Vagina (tissue), 2 donors: ENCODE results near the gene TGM4. TPM values are rescaled to one million over a fixed set of nuclear protein-coding genes. Genes with fewer than 3 reads are reported as not detected.
A peak's percentile ranks its signal among the peaks of the same experiment; 100 is the strongest.

ENCODE experiments used
- DNase-seq, 2 donors: peaks; one replicate each; pipeline ENCODE4 v3.0.0-alpha.2; 2017; ENCODE audit errors: extremely low spot score in 2 of 2
- H3K27ac ChIP-seq: fragments of 200-600 bp; sonication (generic); one replicate; pipeline ENCODE4 v1.5.1; 2019
- H3K27me3 ChIP-seq: fragments of 200-600 bp; sonication (generic); one replicate; pipeline ENCODE4 v1.5.1; 2019
- H3K36me3 ChIP-seq, 2 donors: fragments of 200-600 bp; sonication (generic); one replicate each; pipeline ENCODE4 v1.5.1; 2017 to 2019
- H3K4me1 ChIP-seq: fragments of 200-600 bp; sonication (generic); one replicate; pipeline ENCODE4 v1.5.1; 2019
- H3K4me3 ChIP-seq, 2 donors: fragments of 200-600 bp; sonication (generic); 1 replicate in 1 of 2; 2 replicates in 1 of 2; pipeline ENCODE4 v1.5.1; 2016 to 2019
- H3K9me3 ChIP-seq: fragments of 200-600 bp; sonication (generic); one replicate; pipeline ENCODE4 v1.5.1; 2019
- POLR2A ChIP-seq, 2 donors: fragments of 450-650 bp; IDR thresholded peaks; one replicate each; pipeline ENCODE4 v1.6.1; 2017; ENCODE audit warnings: antibody characterized with exemption in 2 of 2, mild to moderate bottlenecking in 2 of 2, moderate library complexity in 2 of 2
- POLR2AphosphoS5 ChIP-seq, 2 donors: sonication (generic); formaldehyde crosslinking; IDR thresholded peaks; one replicate each; pipeline ENCODE4 v1.9.0; 2017; ENCODE audit warnings: antibody characterized with exemption in 2 of 2, mild to moderate bottlenecking in 2 of 2, low read depth in 1 of 2; ENCODE audit not compliant: insufficient read depth in 1 of 2
- intact Hi-C: fragments of 100-400 bp; cut with DNase I; formaldehyde crosslinking; loops from one replicate; pipeline ENCODE4 v1.15.1; 2023
- total RNA-seq: library from RNA; depleted of rRNA; stranded (reverse); fragments of >200 nt; gene quantifications from one replicate; pipeline ENCODE4 v1.2.3, GENCODE V29; 2016
- TF ChIP-seq, protein P1 (sequence below), 3 experiments: fragments of 450-650 bp in 2 of 3; fragments of 200-600 bp in 1 of 3; sonication (generic) in 1 of 3; IDR thresholded peaks; one replicate each; pipeline ENCODE4 v1.5.1; 2017 to 2019; ENCODE audit warnings: antibody characterized with exemption in 3 of 3, mild to moderate bottlenecking in 2 of 3, moderate library complexity in 2 of 3

TGM4 gene
- total RNA-seq, 1 donor from 2014 or later = not detected

GRCh38 chr3:44886561-44886960 lies 12.2 kb downstream of the TGM4 start:
- no peak overlapping the region for H3K4me3 ChIP-seq
- H3K36me3 ChIP-seq = no peaks in the 10 kb centered on the region
- TF ChIP-seq POLR2AphosphoS5 (IDR thresholded peaks at IDR 0.05; ENCODE audit: insufficient read depth in 1 of 2, low read depth in 1 of 2) (no peak), POLR2A (IDR thresholded peaks at IDR 0.05) (no peak)
- TF ChIP-seq, protein P1, sequence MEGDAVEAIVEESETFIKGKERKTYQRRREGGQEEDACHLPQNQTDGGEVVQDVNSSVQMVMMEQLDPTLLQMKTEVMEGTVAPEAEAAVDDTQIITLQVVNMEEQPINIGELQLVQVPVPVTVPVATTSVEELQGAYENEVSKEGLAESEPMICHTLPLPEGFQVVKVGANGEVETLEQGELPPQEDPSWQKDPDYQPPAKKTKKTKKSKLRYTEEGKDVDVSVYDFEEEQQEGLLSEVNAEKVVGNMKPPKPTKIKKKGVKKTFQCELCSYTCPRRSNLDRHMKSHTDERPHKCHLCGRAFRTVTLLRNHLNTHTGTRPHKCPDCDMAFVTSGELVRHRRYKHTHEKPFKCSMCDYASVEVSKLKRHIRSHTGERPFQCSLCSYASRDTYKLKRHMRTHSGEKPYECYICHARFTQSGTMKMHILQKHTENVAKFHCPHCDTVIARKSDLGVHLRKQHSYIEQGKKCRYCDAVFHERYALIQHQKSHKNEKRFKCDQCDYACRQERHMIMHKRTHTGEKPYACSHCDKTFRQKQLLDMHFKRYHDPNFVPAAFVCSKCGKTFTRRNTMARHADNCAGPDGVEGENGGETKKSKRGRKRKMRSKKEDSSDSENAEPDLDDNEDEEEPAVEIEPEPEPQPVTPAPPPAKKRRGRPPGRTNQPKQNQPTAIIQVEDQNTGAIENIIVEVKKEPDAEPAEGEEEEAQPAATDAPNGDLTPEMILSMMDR (IDR thresholded peaks at IDR 0.05) = no peak
- H3K4me1 ChIP-seq = peaks cover 12% of the 10 kb centered on the region
- no peaks in the 10 kb centered on the region for H3K27me3 ChIP-seq
- no peak for DNase-seq
- no peak overlapping the region for H3K27ac ChIP-seq
- no peaks in the 10 kb centered on the region for H3K9me3 ChIP-seq
- intact Hi-C loops = no loop called here

GRCh38 chr3:44887101-44887500 lies 12.7 kb downstream of the TGM4 start:
- intact Hi-C loops = no loop called here
- no peaks in the 10 kb centered on the region for H3K27me3 ChIP-seq
- H3K4me1 ChIP-seq = peaks cover 12% of the 10 kb centered on the region
- no peaks in the 10 kb centered on the region for H3K36me3 ChIP-seq
- no peak for DNase-seq
- no peak for TF ChIP-seq POLR2AphosphoS5 (IDR thresholded peaks at IDR 0.05; ENCODE audit: insufficient read depth in 1 of 2, low read depth in 1 of 2)
- TF ChIP-seq, protein P1 (IDR thresholded peaks at IDR 0.05) = no peak
- TF ChIP-seq POLR2A (IDR thresholded peaks at IDR 0.05) = no peak
- H3K4me3 ChIP-seq = no peak overlapping the region
- H3K27ac ChIP-seq = no peak overlapping the region
- no peaks in the 10 kb centered on the region for H3K9me3 ChIP-seq

DNA sequence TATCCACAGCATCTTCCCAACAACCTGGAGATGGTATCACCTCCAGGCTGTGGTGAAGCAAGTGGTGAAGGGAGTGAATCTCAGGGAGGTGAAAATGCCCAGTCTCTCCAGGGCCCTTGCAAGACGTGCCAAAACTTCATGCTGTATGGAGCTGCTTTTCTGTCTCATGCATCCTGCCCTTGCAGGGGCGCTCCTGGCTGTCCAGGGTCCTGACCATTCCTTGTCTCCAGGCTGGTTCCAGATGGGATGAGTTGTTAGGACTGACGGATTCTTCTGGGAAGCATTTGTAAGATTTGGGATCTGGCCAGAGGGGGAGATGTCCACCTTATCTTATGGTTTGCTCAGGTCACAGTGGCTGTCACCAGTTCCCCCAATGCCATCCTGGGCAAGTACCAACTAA lies 15.8 kb downstream of the TGM4 start:
- intact Hi-C loops = no loop called here
- Histone ChIP-seq H3K4me1 (no peaks in the 10 kb centered on the region), H3K36me3 (no peaks in the 10 kb centered on the region), H3K27me3 (no peaks in the 10 kb centered on the region), H3K27ac (no peak overlapping the region), H3K4me3 (no peak overlapping the region), H3K9me3 (no peaks in the 10 kb centered on the region)
- TF ChIP-seq POLR2A (IDR thresholded peaks at IDR 0.05) (no peak), POLR2AphosphoS5 (IDR thresholded peaks at IDR 0.05; ENCODE audit: insufficient read depth in 1 of 2, low read depth in 1 of 2) (no peak)
- TF ChIP-seq, protein P1 (IDR thresholded peaks at IDR 0.05) = no peak
- peak in 1 of 2 donors; percentile 58 for DNase-seq

GRCh38 chr3:44890852-44891251 lies 16.4 kb downstream of the TGM4 start:
- intact Hi-C loops = no loop called here
- Histone ChIP-seq H3K36me3 (no peaks in the 10 kb centered on the region), H3K27ac (no peak overlapping the region), H3K4me1 (no peaks in the 10 kb centered on the region), H3K4me3 (no peak overlapping the region), H3K27me3 (no peaks in the 10 kb centered on the region), H3K9me3 (no peaks in the 10 kb centered on the region)
- DNase-seq = peak in 1 of 2 donors; percentile 22
- TF ChIP-seq POLR2AphosphoS5 (IDR thresholded peaks at IDR 0.05; ENCODE audit: insufficient read depth in 1 of 2, low read depth in 1 of 2) (no peak), POLR2A (IDR thresholded peaks at IDR 0.05) (no peak)

- H3K4me3 ChIP-seq = no peak overlapping the region
- DNase-seq = no peak
- H3K27ac ChIP-seq = no peak overlapping the region
- TF ChIP-seq POLR2AphosphoS5 (IDR thresholded peaks at IDR 0.05; ENCODE audit: insufficient read depth in 1 of 2, low read depth in 1 of 2) (no peak), POLR2A (IDR thresholded peaks at IDR 0.05) (no peak)
- TF ChIP-seq, protein P1 (IDR thresholded peaks at IDR 0.05) = no peak
- no peaks in the 10 kb centered on the region for H3K36me3 ChIP-seq
- intact Hi-C loops = no loop called here
- no peaks in the 10 kb centered on the region for H3K4me1 ChIP-seq
- no peaks in the 10 kb centered on the region for H3K9me3 ChIP-seq
- H3K27me3 ChIP-seq = no peaks in the 10 kb centered on the region
These were observed 18.3 kb downstream of the TGM4 start for GRCh38 chr3:44892689-44893088.
